NCI-H460 (cell line): Measurements from ENCODE around the gene C9orf153. TPM values are rescaled to one million over a fixed set of nuclear protein-coding genes. Genes with fewer than 3 reads are reported as not detected.
"Not testable (repeated sequence)": the region's sequence is repeated elsewhere in the genome, so short reads cannot be mapped to it uniquely, and the experiment has no call there.

Experiments used
- DNase-seq: peaks from one replicate; pipeline ENCODE4 v3.0.0-alpha.2; 2016; ENCODE audit warnings: low read depth; ENCODE audit errors: extremely low read depth
- polyA plus RNA-seq: library from polyadenylated mRNA; depleted of rRNA; stranded (reverse); fragments of >200 nt; gene quantifications from 2 replicates; pipeline ENCODE4 v1.2.3, GENCODE V29; 2014; cell fraction: nucleus; rRNA removed
- total RNA-seq: library from RNA; depleted of rRNA; stranded (reverse); fragments of >200 nt; shearing (Covaris generic); gene quantifications from 2 replicates; pipeline ENCODE4 v1.2.3, GENCODE V29; 2014; rRNA removed

C9orf153 gene
- total RNA-seq: 0.14 and 0.40 TPM in 2 replicates
- 0.08 and 0.18 TPM in 2 replicates for polyA plus RNA-seq

DNA sequence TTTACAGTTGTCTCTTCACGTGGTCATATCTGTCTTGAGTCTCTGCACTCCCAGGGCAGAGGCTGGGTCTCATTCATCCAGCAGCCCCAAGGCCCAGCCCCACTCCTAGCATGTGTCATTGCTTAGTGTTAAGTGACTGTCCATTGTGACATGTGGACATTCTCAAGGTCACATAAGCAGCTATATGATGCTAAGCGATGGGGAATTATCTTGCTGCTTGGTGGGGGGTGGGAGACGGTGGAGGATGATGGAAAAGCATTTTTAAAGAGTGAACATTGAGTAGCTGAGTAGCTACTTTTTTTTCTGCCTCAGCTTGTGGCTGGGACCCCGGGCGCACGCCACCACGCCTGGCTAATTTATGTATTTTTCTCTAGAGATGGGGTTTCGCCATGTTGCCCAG is at the start of gene C9orf153:
Gene C9orf153 (minus strand): TSS at position 101 of the 400 bp plus-strand sequence. CDS start 30,054 bp downstream, outside the sequence.
- no peak for DNase-seq

- DNase-seq: no peak
These were observed 49.2 kb upstream of the C9orf153 start for GRCh38 chr9:86308687-86309086.

GRCh38 chr9:86304236-86304730 is 44.8 kb upstream of the C9orf153 start:
- no peak for DNase-seq

GRCh38 chr9:86303316-86303975 is 44.0 kb upstream of the C9orf153 start:
- DNase-seq: no peak

GRCh38 chr9:86301686-86302085 is 42.2 kb upstream of the C9orf153 start:
- DNase-seq: no peak

DNA sequence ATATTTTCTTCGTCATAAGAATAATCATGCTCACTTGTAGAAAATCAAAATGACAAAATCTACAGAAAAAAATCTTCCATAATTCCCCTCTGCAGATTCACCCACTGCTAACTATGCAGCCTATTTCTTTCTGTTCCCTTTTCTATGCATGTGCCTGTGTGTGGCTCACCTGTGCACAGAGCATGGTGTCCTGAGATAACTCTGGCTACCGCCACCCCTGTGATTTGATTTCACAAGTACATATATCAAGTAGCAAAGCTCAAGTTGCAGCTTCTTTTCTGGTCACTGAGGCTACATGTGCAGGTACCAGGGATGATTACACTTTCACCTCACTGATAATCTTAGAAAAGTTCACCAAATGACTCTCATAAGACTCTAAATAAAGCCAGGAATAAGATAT is 41.2 kb upstream of the C9orf153 start:
- no peak for DNase-seq

- no peak for DNase-seq
These were observed 39.4 kb upstream of the C9orf153 start for GRCh38 chr9:86298873-86299272.

DNA sequence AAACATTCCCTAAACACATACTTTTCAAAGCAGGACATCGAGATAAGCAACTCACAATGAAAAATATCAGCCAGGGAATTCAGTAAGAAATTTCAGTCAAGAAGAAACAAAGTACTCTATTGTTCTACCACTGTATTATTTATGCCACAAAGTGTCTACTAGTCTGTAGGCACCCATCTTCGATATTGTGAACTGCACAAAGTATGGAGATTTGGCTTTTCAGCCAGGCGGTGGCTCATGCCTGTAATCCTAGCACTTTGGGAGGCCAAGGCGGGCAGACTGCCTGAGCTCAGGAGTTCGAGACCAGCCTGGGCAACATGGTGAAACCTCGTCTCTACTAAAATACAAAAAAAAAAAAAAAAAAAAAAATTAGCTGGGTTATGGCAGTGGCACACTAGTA is 30.9 kb upstream of the C9orf153 start:
- DNase-seq: not testable (repeated sequence)

DNA sequence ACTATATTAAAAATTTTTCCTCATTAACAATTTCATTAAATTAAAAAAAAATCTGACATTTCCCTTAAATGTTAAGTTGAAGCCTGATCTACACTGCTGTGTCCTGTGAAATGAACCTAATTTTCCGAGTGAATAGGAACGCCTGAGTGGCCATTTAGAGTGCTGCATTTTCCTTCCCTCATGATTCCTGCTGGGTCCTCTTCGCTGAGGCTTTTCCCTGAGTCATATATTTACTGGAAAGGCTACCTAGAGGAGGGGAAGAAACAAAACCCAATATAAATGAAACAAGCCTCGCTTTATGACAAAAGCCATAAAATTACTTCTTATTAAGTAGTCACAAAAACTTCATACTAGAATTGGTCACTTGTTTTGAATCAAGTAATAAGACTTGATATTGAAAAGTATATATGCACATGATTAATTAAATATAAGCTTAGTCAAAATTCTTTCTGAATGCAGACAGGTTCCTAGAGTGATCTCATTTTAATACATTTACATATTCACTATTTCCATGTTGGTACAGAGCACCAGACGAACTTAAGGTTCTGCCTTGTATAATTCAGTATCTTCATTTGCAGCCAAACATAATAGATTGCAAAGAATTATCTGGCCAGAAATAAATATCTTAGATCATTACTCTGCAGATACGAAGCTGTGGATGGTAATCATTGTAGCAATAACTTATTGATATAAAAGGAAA is 29.2 kb upstream of the C9orf153 start:
- DNase-seq: no peak

GRCh38 chr9:86287013-86287412 is 27.6 kb upstream of the C9orf153 start:
- DNase-seq: peak; percentile 68

DNA sequence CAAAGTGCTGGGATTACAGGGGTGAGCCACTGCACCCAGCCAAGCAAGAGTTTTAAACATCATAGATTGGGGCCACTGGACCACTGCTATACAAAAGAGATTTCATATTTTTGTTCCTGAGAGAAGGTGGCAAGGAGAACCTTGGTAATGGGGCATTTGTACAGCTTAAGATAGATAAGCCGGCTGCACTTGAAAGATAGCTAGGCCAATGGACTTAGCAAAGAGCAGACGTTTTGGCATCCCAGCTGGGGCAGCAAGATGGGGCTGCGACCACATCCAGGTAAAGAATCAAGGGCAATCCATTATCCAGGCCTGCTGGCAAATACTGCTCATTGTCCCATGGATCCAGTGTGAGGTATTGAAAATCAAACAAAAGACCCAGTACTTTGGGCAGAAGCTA is 26.8 kb upstream of the C9orf153 start:
- no peak for DNase-seq

DNA sequence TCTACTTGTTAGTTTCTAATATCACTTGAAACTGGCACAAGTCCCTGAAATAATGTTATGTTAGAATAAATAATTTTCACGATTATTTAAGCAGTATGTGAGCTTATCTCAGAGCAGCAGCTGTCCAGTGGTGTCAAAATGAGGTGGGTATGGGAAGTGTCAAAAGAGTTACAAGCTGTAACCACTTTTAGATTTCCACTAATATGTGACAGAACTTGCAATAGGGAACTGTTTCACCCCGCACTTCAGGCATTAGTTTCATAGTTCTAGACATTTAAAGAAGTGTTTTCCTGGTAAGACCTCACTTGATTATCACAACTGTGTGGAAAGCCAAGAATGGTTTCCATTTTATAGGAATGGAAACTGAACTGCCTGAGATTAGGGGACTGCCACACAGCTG is 25.8 kb upstream of the C9orf153 start:
- no peak for DNase-seq

DNA sequence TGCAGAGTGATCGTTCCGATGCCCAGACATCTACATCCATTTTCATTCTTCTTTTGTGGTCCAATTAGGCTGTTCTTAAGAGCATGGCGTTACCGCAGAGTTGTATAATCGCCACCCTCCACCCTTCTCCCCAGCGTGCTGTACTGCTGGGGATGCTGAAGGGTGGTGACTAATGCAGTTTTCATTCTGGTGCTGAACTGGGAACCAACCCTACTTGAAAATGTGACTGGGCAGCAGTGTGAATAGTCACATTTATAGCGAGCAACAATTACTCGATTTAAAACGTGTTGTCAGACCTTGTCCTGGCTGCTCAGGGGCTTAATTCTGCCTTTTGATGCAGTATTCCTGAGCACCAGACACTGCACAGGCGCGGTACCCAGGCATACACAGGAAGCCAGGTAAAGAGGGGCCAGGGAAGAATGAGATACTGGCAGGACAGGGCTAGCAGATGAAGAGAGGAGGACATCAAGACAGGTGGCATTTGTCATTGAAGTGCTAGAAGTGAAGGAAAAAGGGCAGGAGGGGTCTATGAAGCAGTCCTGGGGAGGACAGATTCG is 23.6 kb upstream of the C9orf153 start:
- DNase-seq: no peak

- DNase-seq: peak; percentile 92
These were observed 22.9 kb upstream of the C9orf153 start, which contains the start of gene ISCA1 for GRCh38 chr9:86282077-86282978. ISCA1 (minus strand) TSS chr9:86282538; CDS start chr9:86282458, 80 bp downstream.

DNA sequence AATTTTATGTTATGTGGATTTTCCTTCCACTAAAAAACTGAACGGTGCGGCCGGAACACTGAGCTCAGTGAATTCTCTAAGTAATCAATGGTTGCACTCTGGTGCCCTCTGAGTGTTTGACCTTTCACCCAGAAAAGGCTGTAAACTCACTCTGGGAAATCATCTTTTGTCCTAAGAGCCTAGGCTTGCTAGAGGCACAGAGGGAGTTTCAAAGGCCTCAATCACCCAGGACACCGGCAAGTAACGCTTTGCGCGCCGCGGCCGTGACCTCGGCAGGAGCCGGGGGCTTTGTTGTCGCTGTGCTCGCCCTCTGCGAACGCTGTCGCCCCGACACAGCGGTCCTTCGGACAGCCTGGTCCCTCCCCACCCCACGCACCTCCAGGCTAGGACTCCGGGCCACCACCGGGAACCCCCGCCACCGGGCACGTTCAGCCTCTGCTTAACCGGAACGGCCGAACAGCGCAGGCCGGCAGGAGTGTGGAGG is 22.2 kb upstream of the C9orf153 start:
- peak; percentile 12 for DNase-seq

- DNase-seq: no peak
These were observed 21.1 kb upstream of the C9orf153 start for GRCh38 chr9:86280580-86280979.

DNA sequence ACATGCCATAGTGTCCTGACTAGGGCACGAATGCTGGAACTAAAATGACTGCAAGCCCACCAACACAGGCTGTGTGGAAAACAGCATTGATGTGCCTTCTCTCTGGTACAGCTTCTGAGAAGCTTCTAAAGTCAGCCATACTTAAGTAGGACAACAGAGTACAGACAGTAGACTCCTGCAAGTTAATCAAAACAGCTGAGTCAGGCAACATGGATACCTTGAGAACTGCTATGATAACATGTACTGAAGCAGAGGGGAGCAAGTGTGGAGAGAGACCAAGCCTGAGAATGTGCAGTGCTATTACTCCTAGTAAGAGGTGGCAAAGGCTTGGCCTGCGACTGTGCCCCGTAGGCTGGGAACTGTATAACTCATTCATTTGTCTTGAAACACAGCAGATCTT is 20.4 kb upstream of the C9orf153 start:
- DNase-seq: no peak

DNA sequence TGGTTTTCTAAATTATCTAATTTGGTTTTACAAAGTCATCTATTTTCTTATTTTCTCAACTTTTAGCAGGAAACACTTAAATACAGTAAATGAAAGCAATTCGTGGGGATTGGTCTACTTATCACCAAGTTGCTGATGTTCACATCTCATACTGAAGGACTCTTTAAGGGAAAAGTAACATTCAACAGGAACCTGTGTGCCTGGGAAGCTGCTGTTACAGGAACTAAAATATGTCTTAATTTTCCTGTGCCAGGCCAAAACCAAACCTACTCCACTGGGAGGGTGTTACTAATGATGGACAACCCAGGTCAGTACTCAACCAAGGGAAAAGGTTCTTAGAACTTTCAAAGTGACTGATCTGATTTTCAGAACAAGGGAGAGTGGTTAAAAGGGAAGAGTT is 17.6 kb upstream of the C9orf153 start:
- DNase-seq: no peak

GRCh38 chr9:86275962-86276361 is 16.5 kb upstream of the C9orf153 start:
- DNase-seq: no peak
